ENCODE measurements around the gene IRS2. TPM values are rescaled to one million over a fixed set of nuclear protein-coding genes. Genes with fewer than 3 reads are reported as not detected.

IRS2 gene
- total RNA-seq, 4 donors from 2014 or later: 5.0 to 24.6 (median 7.5) TPM

DNA sequence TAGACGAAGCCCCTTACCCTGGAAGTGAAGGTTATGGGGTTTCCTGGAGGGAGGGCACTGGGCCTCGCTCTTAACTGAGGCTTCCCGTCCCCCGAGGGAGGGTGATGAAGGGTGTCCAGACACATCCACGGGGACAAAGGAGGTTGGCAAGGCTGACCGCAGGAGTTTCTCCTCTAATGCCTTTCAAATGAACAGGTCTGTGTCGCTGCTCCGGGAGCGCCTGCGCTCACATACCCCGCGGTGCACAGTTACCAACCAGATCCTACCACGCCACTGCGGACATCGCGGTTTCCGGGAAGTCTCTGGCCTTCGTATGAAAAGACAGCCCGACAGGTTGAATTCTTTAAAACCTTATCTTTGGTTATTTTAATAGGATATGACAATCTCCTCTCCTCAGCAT is 41.3 kb downstream of the IRS2 start:
- Histone ChIP-seq H3K27me3 (peaks cover 0 to 23% (median 0%) of the 10 kb centered on the region in 4 donors), H3K4me1 (peaks cover 0 to 14% (median 5%) of the 10 kb centered on the region in 3 donors), H3K27ac (no peak overlapping the region), H3K4me3 (no peak overlapping the region), H3K9me3 (no peaks in the 10 kb centered on the region), H3K36me3 (no peaks in the 10 kb centered on the region)
- 94 to 95% methylated on average over 16 of the region's 19 CpGs for WGBS, 2 donors
- intact Hi-C loops (cut with DNase I): no loop called here
- TF ChIP-seq, protein P1, sequence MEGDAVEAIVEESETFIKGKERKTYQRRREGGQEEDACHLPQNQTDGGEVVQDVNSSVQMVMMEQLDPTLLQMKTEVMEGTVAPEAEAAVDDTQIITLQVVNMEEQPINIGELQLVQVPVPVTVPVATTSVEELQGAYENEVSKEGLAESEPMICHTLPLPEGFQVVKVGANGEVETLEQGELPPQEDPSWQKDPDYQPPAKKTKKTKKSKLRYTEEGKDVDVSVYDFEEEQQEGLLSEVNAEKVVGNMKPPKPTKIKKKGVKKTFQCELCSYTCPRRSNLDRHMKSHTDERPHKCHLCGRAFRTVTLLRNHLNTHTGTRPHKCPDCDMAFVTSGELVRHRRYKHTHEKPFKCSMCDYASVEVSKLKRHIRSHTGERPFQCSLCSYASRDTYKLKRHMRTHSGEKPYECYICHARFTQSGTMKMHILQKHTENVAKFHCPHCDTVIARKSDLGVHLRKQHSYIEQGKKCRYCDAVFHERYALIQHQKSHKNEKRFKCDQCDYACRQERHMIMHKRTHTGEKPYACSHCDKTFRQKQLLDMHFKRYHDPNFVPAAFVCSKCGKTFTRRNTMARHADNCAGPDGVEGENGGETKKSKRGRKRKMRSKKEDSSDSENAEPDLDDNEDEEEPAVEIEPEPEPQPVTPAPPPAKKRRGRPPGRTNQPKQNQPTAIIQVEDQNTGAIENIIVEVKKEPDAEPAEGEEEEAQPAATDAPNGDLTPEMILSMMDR (IDR thresholded peaks at IDR 0.05): no peak
- TF ChIP-seq POLR2A (IDR thresholded peaks at IDR 0.05): no peak
- no peak for DNase-seq

DNA sequence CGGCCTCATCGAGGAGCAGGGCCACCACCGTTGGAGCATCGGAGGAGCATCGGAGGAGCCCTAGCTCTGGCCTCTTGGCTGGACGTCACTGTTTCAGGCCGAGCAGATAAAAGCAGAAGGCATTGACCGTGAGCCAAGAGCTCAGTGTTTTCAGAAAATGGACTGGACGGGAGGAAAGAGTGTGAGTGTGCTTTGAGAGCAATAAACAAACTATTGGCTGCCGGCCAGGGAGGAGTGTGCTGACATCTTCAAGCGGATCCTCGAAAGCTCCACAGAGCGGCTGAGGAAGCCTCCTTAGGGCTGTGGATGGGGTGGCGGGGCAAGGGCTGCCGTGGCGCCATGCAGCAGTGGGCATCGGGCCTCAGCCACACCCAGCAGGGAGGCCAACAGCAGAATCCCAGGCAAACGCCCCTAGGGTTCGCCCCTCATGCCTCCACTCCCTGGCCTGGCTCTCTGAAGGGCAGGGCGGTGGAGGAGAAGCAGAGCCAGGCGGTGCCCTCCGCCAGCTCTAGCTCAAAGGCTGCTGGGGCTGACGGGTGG is 41.8 kb downstream of the IRS2 start:
- WGBS, 2 donors: 65 to 66% methylated on average over 15 to 22 of the region's 23 CpGs

GRCh38 chr13:109743706-109744453 is 42.5 kb downstream of the IRS2 start:
- Histone ChIP-seq H3K4me3 (no peak overlapping the region), H3K9me3 (no peaks in the 10 kb centered on the region), H3K36me3 (no peaks in the 10 kb centered on the region), H3K4me1 (peaks cover 0 to 14% (median 5%) of the 10 kb centered on the region in 3 donors), H3K27me3 (peaks cover 0 to 23% (median 0%) of the 10 kb centered on the region in 4 donors), H3K27ac (no peak overlapping the region)
- no peak for DNase-seq
- intact Hi-C loops (cut with DNase I): no loop called here
- 29 to 31% methylated on average over 12 of the region's 12 CpGs for WGBS, 2 donors
- no peak for TF ChIP-seq POLR2A (IDR thresholded peaks at IDR 0.05)
- TF ChIP-seq, protein P1 (IDR thresholded peaks at IDR 0.05): no peak

More for the DNA sequence above, 41.8 kb downstream of the IRS2 start:
- Histone ChIP-seq H3K27ac (no peak overlapping the region), H3K4me3 (no peak overlapping the region), H3K36me3 (no peaks in the 10 kb centered on the region), H3K9me3 (no peaks in the 10 kb centered on the region), H3K27me3 (peaks cover 0 to 23% (median 0%) of the 10 kb centered on the region in 4 donors), H3K4me1 (peaks cover 0 to 14% (median 5%) of the 10 kb centered on the region in 3 donors)
- intact Hi-C loops (cut with DNase I): no loop called here
- no peak for TF ChIP-seq POLR2A (IDR thresholded peaks at IDR 0.05)
- TF ChIP-seq, protein P1 (IDR thresholded peaks at IDR 0.05): no peak
- DNase-seq: no peak

DNA sequence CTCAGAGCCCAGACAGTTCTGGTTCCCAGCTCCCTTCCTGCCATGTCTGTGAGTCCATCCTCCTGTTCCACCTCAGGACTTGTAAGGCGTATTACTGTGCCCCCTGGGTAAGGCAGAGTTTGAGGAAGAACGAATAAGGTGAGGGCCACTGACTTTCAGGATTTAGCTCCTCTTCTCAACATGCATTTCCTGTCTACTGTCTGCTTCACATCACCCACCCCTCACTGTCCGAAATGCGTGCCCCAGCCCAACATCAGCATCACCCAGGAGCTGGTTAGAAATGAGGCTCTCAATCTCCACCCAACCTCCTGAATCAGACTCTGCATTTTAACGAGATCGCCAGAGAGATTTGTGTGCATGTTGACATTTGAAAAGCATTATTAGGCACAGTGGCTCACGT is 44.4 kb downstream of the IRS2 start:
- WGBS, 2 donors: 78 to 86% methylated on average over 6 to 7 of the region's 7 CpGs
- no peaks in the 10 kb centered on the region for H3K36me3 ChIP-seq
- peaks cover 0 to 14% (median 5%) of the 10 kb centered on the region in 3 donors for H3K4me1 ChIP-seq
- H3K27me3 ChIP-seq: peaks cover 0 to 29% (median 0%) of the 10 kb centered on the region in 4 donors
- no peak overlapping the region for H3K27ac ChIP-seq
- no peaks in the 10 kb centered on the region for H3K9me3 ChIP-seq
- no peak overlapping the region for H3K4me3 ChIP-seq
- no peak for TF ChIP-seq POLR2A (IDR thresholded peaks at IDR 0.05)
- TF ChIP-seq, protein P1 (IDR thresholded peaks at IDR 0.05): no peak
- no peak for DNase-seq
- intact Hi-C loops (cut with DNase I): no loop called here

DNA sequence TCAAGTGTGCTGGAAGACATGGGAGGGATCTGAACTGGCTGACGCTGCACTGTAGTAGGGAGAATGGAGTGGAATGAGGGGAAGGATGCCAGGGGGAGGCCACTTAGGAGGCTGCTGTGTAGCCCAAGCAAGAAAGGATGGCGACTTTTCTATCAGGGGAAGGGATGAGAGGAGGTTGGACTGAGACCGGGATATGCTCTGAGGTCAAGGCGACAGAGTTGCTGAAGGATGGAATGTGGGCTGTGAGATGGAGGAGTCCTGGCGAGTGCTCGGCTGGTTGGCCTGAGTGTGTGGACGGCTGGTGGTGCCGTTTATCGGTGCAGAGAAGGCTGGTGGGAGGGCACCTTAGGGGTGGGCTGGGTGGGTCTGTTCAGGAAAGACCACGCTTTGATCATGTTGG is 45.7 kb downstream of the IRS2 start:
- H3K4me1 ChIP-seq: peaks cover 0 to 14% (median 5%) of the 10 kb centered on the region in 3 donors
- H3K9me3 ChIP-seq: no peaks in the 10 kb centered on the region
- H3K36me3 ChIP-seq: no peaks in the 10 kb centered on the region
- no peak overlapping the region for H3K27ac ChIP-seq
- H3K27me3 ChIP-seq: peaks cover 0 to 23% (median 0%) of the 10 kb centered on the region in 4 donors
- TF ChIP-seq POLR2A (IDR thresholded peaks at IDR 0.05): no peak
- TF ChIP-seq, protein P1 (IDR thresholded peaks at IDR 0.05): no peak
- intact Hi-C loops (cut with DNase I): no loop called here
- 91 to 95% methylated on average over 8 to 10 of the region's 10 CpGs for WGBS, 2 donors
- no peak overlapping the region for H3K4me3 ChIP-seq
- DNase-seq: no peak
